PC-3 (cell line): ENCODE measurements around the gene FBXO10. TPM values are rescaled to one million over a fixed set of nuclear protein-coding genes. Genes with fewer than 3 reads are reported as not detected.

Experiments
- ATAC-seq: fragments of 200-7000 bp; cut with Tn5 transposase; 2 replicates; pipeline ENCODE4 v1.9.1; 2020; ENCODE audit warnings: mild to moderate bottlenecking, moderate library complexity
- BruUV-seq: library from RNA; stranded (reverse); fragments of 400-500 nt; replicated peaks from 2 replicates; lab custom pipeline; 2021; lab: Mats Ljungman, UMichigan
- CTCF ChIA-PET: fragments of 300-600 bp; sonication (Branson Sonifier 250); formaldehyde crosslinking; loops from one replicate; lab custom pipeline; 2022; ENCODE audit warnings: antibody characterized with exemption; lab: Charles Lee
- POLR2A ChIA-PET: fragments of 300-600 bp; sonication (Branson Sonifier 250); formaldehyde crosslinking; loops from one replicate; lab custom pipeline; 2022; ENCODE audit warnings: antibody characterized with exemption; ENCODE audit not compliant: unreplicated experiment; lab: Charles Lee
- DNase-seq: peaks from one replicate; pipeline ENCODE4 v3.0.0-alpha.2; 2015
- H2AFZ ChIP-seq: fragments of 300-600 bp; sonication (generic); 2 replicates; pipeline ENCODE4 v1.6.0; 2016; ENCODE audit warnings: antibody characterized with exemption, low read length
- H3F3A ChIP-seq: fragments of 300-600 bp; sonication (generic); one replicate; pipeline ENCODE4 v1.6.0; 2017; ENCODE audit warnings: antibody characterized with exemption, low read length, control low read depth, mild to moderate bottlenecking; ENCODE audit not compliant: unreplicated experiment
- H3K27ac ChIP-seq: fragments of 300-600 bp; sonication (generic); 2 replicates; pipeline ENCODE4 v1.5.1; 2016; ENCODE audit warnings: mild to moderate bottlenecking, low read length
- H3K27me3 ChIP-seq: fragments of 300-600 bp; sonication (generic); 2 replicates; pipeline ENCODE4 v1.6.1; 2016; ENCODE audit warnings: low read length, mixed read lengths
- H3K36me3 ChIP-seq: fragments of 300-600 bp; sonication (generic); 2 replicates; pipeline ENCODE4 v1.6.1; 2016; ENCODE audit warnings: low read depth, mixed run types, low read length, mixed read lengths
- H3K4me1 ChIP-seq: fragments of 300-600 bp; sonication (generic); 2 replicates; pipeline ENCODE4 v1.5.1; 2016; ENCODE audit warnings: low read length; ENCODE audit not compliant: insufficient read depth
- H3K4me2 ChIP-seq: fragments of 300-600 bp; sonication (generic); 2 replicates; pipeline ENCODE4 v1.6.0; 2016; ENCODE audit warnings: low read length
- H3K4me3 ChIP-seq: fragments of 300-600 bp; sonication (generic); 2 replicates; pipeline ENCODE4 v1.5.1; 2016; ENCODE audit warnings: mild to moderate bottlenecking, low read length, mixed read lengths
- H3K79me2 ChIP-seq: fragments of 300-600 bp; sonication (generic); 2 replicates; pipeline ENCODE4 v1.6.1; 2017; ENCODE audit warnings: low read length, mixed read lengths
- H3K9ac ChIP-seq: fragments of 300-600 bp; sonication (generic); 2 replicates; pipeline ENCODE4 v1.6.0; 2016; ENCODE audit warnings: mild to moderate bottlenecking, low read length
- H3K9me2 ChIP-seq: fragments of 300-600 bp; sonication (generic); replicated peaks from 2 replicates; pipeline ENCODE4 v1.6.1; 2016; ENCODE audit warnings: mixed run types, low read length, mixed read lengths
- H3K9me3 ChIP-seq: fragments of 300-600 bp; sonication (generic); 2 replicates; pipeline ENCODE4 v1.6.1; 2016; ENCODE audit warnings: low read length, mixed read lengths
- H4K20me1 ChIP-seq: fragments of 300-600 bp; sonication (generic); 2 replicates; pipeline ENCODE4 v1.6.1; 2016; ENCODE audit warnings: low read length, mixed read lengths
- EZH2 ChIP-seq: fragments of 300-600 bp; sonication (generic); IDR thresholded peaks from one replicate; pipeline ENCODE4 v1.6.1; 2017; ENCODE audit warnings: antibody characterized with exemption, mild to moderate bottlenecking, low read length; ENCODE audit not compliant: unreplicated experiment
- EZH2phosphoT487 ChIP-seq: fragments of 300-600 bp; sonication (generic); IDR thresholded peaks from 2 replicates; pipeline ENCODE4 v1.6.1; 2018; ENCODE audit warnings: mild to moderate bottlenecking, antibody characterized with exemption, low read length, borderline replicate concordance
- intact Hi-C: fragments of 100-400 bp; cut with micrococcal nuclease; formaldehyde crosslinking; loops from 2 replicates; pipeline ENCODE4 v1.9.0; 2023
- total RNA-seq: library from RNA; depleted of rRNA; stranded (reverse); fragments of >200 nt; gene quantifications from 2 replicates; pipeline ENCODE4 v1.2.3, GENCODE V29; 2014; rRNA removed
- TF ChIP-seq, protein P1 (sequence below): fragments of 300-600 bp; sonication (generic); conservative IDR thresholded peaks from 2 replicates; pipeline ENCODE4 v1.5.1; 2017; ENCODE audit warnings: antibody characterized with exemption, low read depth, mild to moderate bottlenecking, low read length

Gene FBXO10
- total RNA-seq, 1 experiment from 2014 or later: 2.6 TPM

DNA sequence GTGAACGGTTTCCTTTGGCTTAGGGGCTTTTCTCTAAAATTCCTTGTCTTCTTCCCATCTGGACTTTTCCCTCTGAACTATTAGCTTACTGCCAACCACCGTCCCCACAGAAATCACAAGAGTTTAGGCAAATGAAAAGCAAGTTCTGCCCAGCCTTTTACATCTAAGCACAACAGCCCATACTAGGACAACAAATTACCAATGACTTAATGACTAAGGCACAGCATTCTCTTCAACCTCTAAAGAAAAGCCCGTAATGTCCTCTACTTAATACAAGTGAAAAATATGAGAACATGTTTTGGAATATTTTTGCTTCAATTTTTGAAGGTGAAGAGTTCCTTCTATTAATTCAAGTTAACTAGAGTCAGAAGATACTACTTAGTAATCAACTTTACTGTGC, 112.2 kb downstream of the FBXO10 start:
- H3K79me2 ChIP-seq: peaks cover 57% of the 10 kb centered on the region
- no peak overlapping the region for H3K27ac ChIP-seq
- H3K4me3 ChIP-seq: peak overlapping the region; percentile 97
- H3K9me3 ChIP-seq: no peaks in the 10 kb centered on the region
- ChIA-PET CTCF (no interaction called here), POLR2A (no interaction called here)
- no peaks in the 10 kb centered on the region for H3K9me2 ChIP-seq
- TF ChIP-seq, protein P1, sequence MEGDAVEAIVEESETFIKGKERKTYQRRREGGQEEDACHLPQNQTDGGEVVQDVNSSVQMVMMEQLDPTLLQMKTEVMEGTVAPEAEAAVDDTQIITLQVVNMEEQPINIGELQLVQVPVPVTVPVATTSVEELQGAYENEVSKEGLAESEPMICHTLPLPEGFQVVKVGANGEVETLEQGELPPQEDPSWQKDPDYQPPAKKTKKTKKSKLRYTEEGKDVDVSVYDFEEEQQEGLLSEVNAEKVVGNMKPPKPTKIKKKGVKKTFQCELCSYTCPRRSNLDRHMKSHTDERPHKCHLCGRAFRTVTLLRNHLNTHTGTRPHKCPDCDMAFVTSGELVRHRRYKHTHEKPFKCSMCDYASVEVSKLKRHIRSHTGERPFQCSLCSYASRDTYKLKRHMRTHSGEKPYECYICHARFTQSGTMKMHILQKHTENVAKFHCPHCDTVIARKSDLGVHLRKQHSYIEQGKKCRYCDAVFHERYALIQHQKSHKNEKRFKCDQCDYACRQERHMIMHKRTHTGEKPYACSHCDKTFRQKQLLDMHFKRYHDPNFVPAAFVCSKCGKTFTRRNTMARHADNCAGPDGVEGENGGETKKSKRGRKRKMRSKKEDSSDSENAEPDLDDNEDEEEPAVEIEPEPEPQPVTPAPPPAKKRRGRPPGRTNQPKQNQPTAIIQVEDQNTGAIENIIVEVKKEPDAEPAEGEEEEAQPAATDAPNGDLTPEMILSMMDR: no peak
- TF ChIP-seq EZH2phosphoT487 (no peak), EZH2 (no peak)
- DNase-seq (no peak), ATAC-seq (no peak)
- intact Hi-C loops: no loop called here
- H3K36me3 ChIP-seq: no peaks in the 10 kb centered on the region
- H3K4me1 ChIP-seq: peaks cover 13% of the 10 kb centered on the region
- peak overlapping the region; percentile 99 for H3K4me2 ChIP-seq
- no peak overlapping the region for H2AFZ ChIP-seq
- no peaks in the 10 kb centered on the region for H3K27me3 ChIP-seq
- H3F3A ChIP-seq: no peaks in the 10 kb centered on the region
- H3K9ac ChIP-seq: peak overlapping the region; percentile 93
- no TSS peak for BruUV-seq
- peaks cover 10% of the 10 kb centered on the region; the same call in 1 of the 2 replicates for H4K20me1 ChIP-seq

Other genes starting within 250 kb of the FBXO10 start
- 75.3 and 84.1 TPM in 2 replicates for gene GRHPR, start 153.7 kb downstream of the FBXO10 start, total RNA-seq
- gene ZBTB5, start 110.9 kb downstream of the FBXO10 start, total RNA-seq: 5.8 and 6.4 TPM in 2 replicates
- gene POLR1E, start 90.4 kb downstream of the FBXO10 start, total RNA-seq: 37.0 and 37.2 TPM in 2 replicates
- 220 and 252 TPM in 2 replicates for gene TOMM5, start 16.2 kb upstream of the FBXO10 start, total RNA-seq
- gene FRMPD1, start 74.6 kb upstream of the FBXO10 start, total RNA-seq: not detected in 2 replicates
- 1.1 and 3.4 TPM in 2 replicates for gene TRMT10B, start 177.4 kb upstream of the FBXO10 start, total RNA-seq
- gene EXOSC3, start 208.7 kb upstream of the FBXO10 start, total RNA-seq: 98.3 and 125 TPM in 2 replicates
- gene DCAF10, start 224.4 kb upstream of the FBXO10 start, total RNA-seq: 10.5 and 11.8 TPM in 2 replicates